HG03135 (cell line): ENCODE data around the gene IGIP.

Experiments used
- ATAC-seq: cut with Tn5 transposase; IDR thresholded peaks from one replicate; pipeline ENCODE4 v1.9.1; 2021; ENCODE audit warnings: mild to moderate bottlenecking, moderate library complexity; ENCODE audit not compliant: unreplicated experiment

The IGIP gene

DNA sequence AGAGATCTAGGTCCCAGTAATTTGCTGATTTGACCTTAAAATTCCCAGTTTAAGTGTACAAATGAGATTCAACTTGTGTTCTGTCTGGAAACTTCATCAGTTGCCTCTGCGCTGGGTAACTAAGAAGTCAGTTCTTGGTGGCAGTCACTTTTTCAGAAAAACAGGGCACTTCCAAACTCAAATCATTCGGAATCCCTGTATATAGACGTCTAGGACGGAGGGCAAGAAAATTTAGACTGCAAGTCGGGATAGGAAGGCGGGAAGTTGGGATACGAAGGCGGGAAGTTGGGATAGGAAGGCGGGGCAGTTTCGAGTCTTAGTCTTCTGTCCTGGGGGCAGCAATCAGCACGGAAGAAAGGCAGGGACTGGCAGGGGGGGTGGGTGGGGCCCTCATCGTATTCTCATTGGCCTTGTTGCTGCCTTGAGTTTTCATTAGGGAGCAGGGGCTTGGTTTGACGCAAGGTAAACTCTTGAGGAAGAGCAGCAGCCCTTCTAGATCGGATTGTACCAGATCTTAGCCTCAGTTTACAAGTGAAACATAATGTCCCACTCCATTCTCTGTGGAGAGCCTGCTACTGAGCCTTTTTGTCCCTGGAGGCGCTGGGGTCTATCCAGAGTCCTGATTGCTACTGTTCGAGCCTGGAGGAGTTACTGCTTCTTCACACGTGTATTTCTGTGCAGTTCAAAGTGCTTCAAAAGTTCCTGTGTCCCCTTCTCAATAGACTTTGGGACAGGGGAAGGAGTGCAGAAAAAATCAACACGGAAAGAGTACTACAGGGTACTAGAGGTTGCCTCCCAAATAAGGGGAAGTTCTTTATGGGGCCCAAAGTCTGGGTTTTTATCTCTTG, 14.5 kb upstream of the IGIP start:
- no peak for ATAC-seq

DNA sequence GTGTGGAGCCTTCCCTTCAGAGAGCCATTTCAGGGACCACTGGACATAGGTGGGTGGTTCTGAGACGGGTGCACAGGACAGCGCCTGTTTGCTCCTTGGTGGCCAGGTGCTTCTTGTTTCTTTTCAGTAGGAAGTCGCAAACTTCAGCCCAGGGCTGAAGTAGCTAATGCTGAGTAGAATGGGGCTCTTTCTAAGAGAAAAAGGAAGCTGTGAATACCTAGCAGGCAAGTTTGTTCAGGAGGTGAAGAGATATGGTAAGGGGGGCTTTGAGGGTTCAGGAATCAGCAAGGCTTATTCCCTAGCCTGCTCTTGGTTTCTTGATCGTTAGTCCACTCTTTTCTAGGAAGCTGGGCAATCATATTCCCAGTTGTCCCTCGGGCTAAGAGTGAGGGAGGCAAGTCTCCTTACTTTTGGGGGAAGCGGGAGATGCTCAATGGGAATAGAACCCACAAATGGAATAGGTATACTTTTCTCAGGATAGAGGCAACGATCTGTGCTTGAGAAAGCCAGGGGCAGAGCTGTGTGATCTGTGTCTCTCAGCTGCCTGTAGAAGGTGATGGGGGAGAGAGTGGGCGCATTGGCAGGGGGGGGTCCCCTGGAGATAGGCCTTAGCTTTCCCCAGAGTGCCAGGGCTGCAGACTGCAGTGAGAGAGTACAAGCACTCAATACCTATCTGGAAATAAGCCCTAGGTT, 13.7 kb upstream of the IGIP start:
- ATAC-seq, result no peak

DNA sequence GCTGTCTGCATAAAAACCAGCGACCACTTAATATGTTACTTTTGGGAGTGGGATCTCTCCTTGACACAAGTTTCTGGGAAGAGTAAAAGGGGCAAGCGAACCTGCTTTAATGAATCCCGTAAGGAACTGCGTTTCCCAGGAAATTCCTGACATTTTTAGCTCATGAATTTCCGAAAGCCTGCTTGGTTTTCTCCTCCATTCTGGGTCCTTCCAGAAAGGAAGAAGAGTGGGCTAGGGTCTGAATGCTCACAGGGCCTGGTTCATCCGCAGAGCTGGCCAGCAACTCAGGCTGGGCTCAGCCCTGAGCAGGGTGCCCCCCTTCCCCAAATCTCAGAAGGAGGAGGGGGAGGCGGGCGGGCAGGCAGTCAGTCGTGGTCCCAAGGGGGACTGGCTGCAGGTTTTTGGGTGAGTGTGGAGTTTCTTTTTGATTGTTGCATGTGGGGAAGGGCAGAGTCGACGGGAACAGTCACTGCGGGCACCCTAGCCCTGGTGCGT, 13.0 kb upstream of the IGIP start:
- no peak for ATAC-seq

GRCh38 chr5:140113180-140113698, 12.5 kb upstream of the IGIP start:
- ATAC-seq, result no peak

GRCh38 chr5:140113699-140114263, 12.0 kb upstream of the IGIP start, which contains the start of gene PURA:
TSS of gene PURA (plus strand) at chr5:140114109. CDS start at chr5:140114182, 73 bp downstream.
- peak; percentile 88 for ATAC-seq

DNA sequence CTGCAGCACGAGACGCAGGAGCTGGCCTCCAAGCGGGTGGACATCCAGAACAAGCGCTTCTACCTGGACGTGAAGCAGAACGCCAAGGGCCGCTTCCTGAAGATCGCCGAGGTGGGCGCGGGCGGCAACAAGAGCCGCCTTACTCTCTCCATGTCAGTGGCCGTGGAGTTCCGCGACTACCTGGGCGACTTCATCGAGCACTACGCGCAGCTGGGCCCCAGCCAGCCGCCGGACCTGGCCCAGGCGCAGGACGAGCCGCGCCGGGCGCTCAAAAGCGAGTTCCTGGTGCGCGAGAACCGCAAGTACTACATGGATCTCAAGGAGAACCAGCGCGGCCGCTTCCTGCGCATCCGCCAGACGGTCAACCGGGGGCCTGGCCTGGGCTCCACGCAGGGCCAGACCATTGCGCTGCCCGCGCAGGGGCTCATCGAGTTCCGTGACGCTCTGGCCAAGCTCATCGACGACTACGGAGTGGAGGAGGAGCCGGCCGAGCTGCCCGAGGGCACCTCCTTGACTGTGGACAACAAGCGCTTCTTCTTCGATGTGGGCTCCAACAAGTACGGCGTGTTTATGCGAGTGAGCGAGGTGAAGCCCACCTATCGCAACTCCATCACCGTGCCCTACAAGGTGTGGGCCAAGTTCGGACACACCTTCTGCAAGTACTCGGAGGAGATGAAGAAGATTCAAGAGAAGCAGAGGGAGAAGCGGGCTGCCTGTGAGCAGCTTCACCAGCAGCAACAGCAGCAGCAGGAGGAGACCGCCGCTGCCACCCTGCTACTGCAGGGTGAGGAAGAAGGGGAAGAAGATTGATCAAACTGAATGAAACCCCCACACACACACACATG, 11.2 kb upstream of the IGIP start:
- ATAC-seq, result peak; percentile 30

DNA sequence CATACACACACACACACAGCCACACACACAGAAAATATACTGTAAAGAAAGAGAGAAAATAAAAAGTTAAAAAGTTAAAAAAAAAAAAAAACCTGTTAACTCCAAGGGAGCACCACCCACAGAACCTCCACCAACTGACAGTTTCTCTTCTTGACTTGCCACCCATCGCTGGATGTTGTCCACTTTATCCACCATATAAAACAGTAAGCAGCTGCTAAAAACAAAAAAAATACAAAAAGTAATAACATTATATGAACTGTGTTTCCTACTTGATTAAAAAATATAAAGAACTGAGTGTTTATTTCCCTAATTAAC, 10.6 kb upstream of the IGIP start:
- ATAC-seq, result no peak

- ATAC-seq, result no peak
These were observed 9.0 kb upstream of the IGIP start for GRCh38 chr5:140116716-140117115.

DNA sequence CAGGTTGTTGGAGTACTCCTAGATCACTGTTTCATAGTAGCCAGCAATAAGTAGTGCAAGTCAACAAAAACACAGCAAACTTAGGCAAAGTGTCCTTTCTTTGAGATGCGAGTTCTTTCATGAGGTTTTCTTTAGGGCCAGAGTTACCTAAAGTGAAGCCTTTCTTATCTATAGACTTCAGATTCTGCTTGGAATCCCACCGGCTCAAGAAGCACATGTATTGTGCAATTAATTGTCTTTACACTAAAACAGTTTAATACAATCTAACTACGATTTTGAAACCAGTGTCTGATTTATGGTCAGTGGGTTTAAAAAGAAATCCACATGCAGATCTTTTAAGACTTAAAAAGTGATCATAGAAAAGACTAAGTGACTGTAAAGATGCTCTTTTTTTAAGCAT, 8.2 kb upstream of the IGIP start:
- no peak for ATAC-seq

GRCh38 chr5:140118302-140118936, 7.3 kb upstream of the IGIP start:
- ATAC-seq, result no peak

DNA sequence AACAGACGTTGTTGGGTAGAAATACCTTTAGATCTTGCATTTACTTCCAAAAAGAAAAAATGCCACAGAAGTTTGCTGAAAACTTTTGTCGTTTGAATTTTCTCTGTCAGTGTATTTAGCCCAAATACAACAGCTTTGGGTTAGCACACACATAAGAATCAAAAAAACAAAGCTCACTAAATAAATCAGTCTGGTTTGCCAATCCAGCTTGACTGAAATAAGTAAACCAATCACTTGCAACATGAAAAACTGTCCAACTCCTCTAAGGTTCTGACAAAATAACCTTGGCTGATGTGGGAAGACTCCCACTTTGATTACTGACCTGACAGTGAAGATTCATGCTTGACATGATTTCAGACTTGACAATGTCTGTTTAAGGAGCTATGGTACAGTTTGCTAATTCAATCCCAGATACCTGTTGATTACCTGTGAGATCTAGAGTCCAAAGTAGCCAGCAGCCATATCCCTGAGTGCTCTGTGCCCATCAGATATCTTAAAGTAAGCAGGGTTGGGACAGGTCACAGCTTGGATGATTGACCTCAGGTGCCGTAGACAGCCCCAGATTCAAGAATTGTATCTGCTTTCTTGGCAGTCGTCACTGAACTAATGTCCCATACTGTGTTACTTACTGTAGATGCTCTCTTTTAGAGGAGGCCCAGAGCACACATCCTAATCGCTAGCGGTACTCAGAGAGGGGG, 727 bp downstream of the IGIP start:
- ATAC-seq, result no peak

DNA sequence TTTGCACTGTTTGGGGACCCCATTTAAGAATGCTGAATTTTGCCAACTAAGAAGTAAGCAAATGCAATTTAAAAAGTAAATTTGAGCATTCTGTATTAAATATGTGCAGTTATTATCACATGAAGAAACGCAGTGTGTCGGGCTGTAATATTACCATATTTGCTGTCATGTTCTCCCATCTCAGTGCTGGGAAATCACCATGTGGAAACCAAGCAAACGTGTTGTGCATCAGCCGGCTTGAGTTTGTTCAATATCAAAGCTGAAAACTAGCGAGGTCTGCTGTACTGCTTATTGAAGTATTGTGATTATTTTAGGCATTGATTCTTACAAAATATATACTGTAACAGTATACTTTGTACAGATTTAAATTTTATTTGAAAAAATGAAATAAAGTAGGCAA, 2.6 kb downstream of the IGIP start:
- no peak for ATAC-seq

DNA sequence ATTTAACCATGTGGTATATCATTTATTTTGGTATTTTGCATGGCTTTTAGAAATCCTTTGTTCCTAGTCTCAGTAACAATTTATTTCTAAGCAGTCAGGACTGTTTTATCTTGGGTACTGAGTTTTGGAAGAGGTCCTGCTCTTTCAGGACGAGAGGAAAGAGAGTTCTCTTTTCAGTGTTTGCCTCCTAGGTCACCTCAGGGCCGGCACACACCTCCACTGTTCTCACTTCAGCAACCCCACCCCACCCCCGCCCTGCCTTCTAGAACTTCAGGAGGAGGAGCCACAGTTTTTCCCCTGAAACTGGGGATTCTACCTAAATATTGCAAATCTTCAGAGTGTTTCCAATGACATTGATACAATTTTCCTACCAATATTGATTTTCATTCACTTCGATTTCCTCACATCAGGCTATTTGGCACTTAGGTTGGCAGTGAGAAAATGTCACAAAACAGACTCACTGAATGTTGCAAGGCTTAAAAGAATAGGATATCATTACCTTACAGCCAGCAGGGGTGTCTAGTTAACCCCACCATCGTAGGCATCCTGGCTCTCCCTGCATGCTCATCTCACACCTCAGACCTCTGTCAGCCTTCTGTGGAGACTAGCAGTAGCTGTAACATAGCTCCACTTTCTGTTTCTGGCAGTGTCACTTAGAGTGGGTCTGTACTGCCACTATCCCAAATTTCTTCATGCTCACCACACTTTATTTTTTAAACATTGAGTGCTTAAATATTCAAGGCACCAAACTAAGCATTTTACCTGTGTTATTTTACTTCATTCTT, 5.4 kb downstream of the IGIP start:
- ATAC-seq, result no peak

GRCh38 chr5:140131967-140132409, 6.3 kb downstream of the IGIP start:
- ATAC-seq, result no peak

- ATAC-seq, result no peak
These were observed 7.9 kb downstream of the IGIP start for GRCh38 chr5:140133514-140134167.

- ATAC-seq, result no peak
These were observed 8.7 kb downstream of the IGIP start for GRCh38 chr5:140134277-140134935.

GRCh38 chr5:140135127-140135526, 9.4 kb downstream of the IGIP start:
- no peak for ATAC-seq

- ATAC-seq, result no peak
These were observed 10.9 kb downstream of the IGIP start for GRCh38 chr5:140136624-140137023.
